Frontal cortex (tissue), 4 donors: ENCODE data around the gene MRC1. TPM values are rescaled to one million over a fixed set of nuclear protein-coding genes. Genes with fewer than 3 reads are reported as not detected.

ENCODE experiments used
- DNase-seq, 2 donors: peaks; one replicate each; pipeline ENCODE4 v3.0.0; 2012; ENCODE audit warnings: low spot score in 2 of 2
- FAIRE-seq: peaks from 2 replicates; lab custom pipeline; 2012; peaks lifted over from hg19 to GRCh38; lab: Jason Lieb, UNC
- total RNA-seq: library from RNA; depleted of rRNA; stranded (reverse); fragments of >200 nt; gene quantifications from one replicate; pipeline ENCODE4 v1.2.3, GENCODE V29; 2014
- donor health status: control.
- donor health status: control.
- donor health status: control.

The MRC1 gene
- total RNA-seq = 3.7 TPM

GRCh38 chr10:17808971-17809841 lies at the start of gene MRC1:
Gene MRC1, plus strand, starts transcription at chr10:17809348. Its CDS starts 118 bp downstream, at chr10:17809466.
- FAIRE-seq = no peak

GRCh38 chr10:17764142-17764541 lies 45.0 kb upstream of the MRC1 start:
- FAIRE-seq = no peak
- no peak for DNase-seq

More at GRCh38 chr10:17808971-17809841, at the start of gene MRC1:
- DNase-seq = no peak

GRCh38 chr10:17765602-17766001 lies 43.5 kb upstream of the MRC1 start:
- DNase-seq (no peak), FAIRE-seq (no peak)

- no peak for FAIRE-seq
- no peak for DNase-seq
Measured at GRCh38 chr10:17766731-17767130, 42.4 kb upstream of the MRC1 start.

- FAIRE-seq = no peak
- DNase-seq = no peak
Measured at GRCh38 chr10:17768496-17768895, 40.7 kb upstream of the MRC1 start.

GRCh38 chr10:17768957-17769356 lies 40.2 kb upstream of the MRC1 start:
- FAIRE-seq (no peak), DNase-seq (no peak)

GRCh38 chr10:17771017-17771416 lies 38.1 kb upstream of the MRC1 start:
- DNase-seq = no peak
- FAIRE-seq = no peak

GRCh38 chr10:17779784-17780183 lies 29.4 kb upstream of the MRC1 start:
- no peak for DNase-seq
- FAIRE-seq = no peak

- no peak for DNase-seq
- FAIRE-seq = no peak
Measured at GRCh38 chr10:17780727-17781126, 28.4 kb upstream of the MRC1 start.

- no peak for DNase-seq
- FAIRE-seq = no peak
Measured at GRCh38 chr10:17781856-17782255, 27.3 kb upstream of the MRC1 start.

- FAIRE-seq (no peak), DNase-seq (no peak)
Measured at GRCh38 chr10:17782921-17783665, 26.1 kb upstream of the MRC1 start.

- DNase-seq (no peak), FAIRE-seq (no peak)
Measured at GRCh38 chr10:17783751-17784150, 25.4 kb upstream of the MRC1 start.

GRCh38 chr10:17784688-17785087 lies 24.5 kb upstream of the MRC1 start:
- DNase-seq (no peak), FAIRE-seq (no peak)

- FAIRE-seq = no peak
- no peak for DNase-seq
Measured at GRCh38 chr10:17785276-17785930, 23.7 kb upstream of the MRC1 start.

- FAIRE-seq (no peak), DNase-seq (no peak)
Measured at GRCh38 chr10:17787087-17787961, 21.8 kb upstream of the MRC1 start.

- no peak for DNase-seq
- FAIRE-seq = peak; percentile 36
Measured at GRCh38 chr10:17788646-17789045, 20.5 kb upstream of the MRC1 start.

- DNase-seq = no peak
- no peak for FAIRE-seq
Measured at GRCh38 chr10:17789396-17789795, 19.8 kb upstream of the MRC1 start.

- no peak for DNase-seq
- no peak for FAIRE-seq
Measured at GRCh38 chr10:17790651-17791050, 18.5 kb upstream of the MRC1 start.

- FAIRE-seq (no peak), DNase-seq (no peak)
Measured at GRCh38 chr10:17792991-17793390, 16.2 kb upstream of the MRC1 start.
